Lung (tissue), 12 donors: ENCODE results near the gene HADHB. TPM values are rescaled to one million over a fixed set of nuclear protein-coding genes. Genes with fewer than 3 reads are reported as not detected.

Experiments
- ATAC-seq: fragments of 200-7000 bp; cut with Tn5 transposase; one replicate; pipeline ENCODE4 v1.9.1; 2020; ENCODE audit warnings: moderate number of reproducible peaks; ENCODE audit not compliant: insufficient read depth, low FRiP score
- DNase-seq, 3 donors: peaks; one replicate each; pipeline ENCODE4 v3.0.0-alpha.2; 2013 to 2017
- H3K27ac ChIP-seq, 2 donors: one replicate each; pipeline ENCODE4 v1.5.1; 2013; ENCODE audit warnings: mild to moderate bottlenecking in 2 of 2, moderate library complexity in 2 of 2, control low read depth in 1 of 2, inconsistent platforms in 1 of 2, low read depth in 1 of 2, low read length in 1 of 2
- H3K27me3 ChIP-seq, 3 donors: one replicate each; pipeline ENCODE4 v1.5.1; 2013; ENCODE audit warnings: low read length in 2 of 3; ENCODE audit not compliant: control insufficient read depth in 3 of 3, insufficient read depth in 3 of 3
- H3K36me3 ChIP-seq, 4 donors: one replicate each; pipeline ENCODE4 v1.5.1; 2013; ENCODE audit warnings: low read length in 4 of 4, mild to moderate bottlenecking in 1 of 4, moderate library complexity in 1 of 4; ENCODE audit not compliant: control insufficient read depth in 4 of 4, insufficient read depth in 4 of 4
- H3K4me1 ChIP-seq, 5 donors: one replicate each; pipeline ENCODE4 v1.5.1; 2013; ENCODE audit warnings: low read length in 5 of 5, mild to moderate bottlenecking in 2 of 5, moderate library complexity in 1 of 5; ENCODE audit not compliant: control insufficient read depth in 5 of 5, insufficient read depth in 5 of 5
- H3K4me3 ChIP-seq: one replicate; pipeline ENCODE4 v1.5.1; 2013; ENCODE audit warnings: mild to moderate bottlenecking, control low read depth, moderate library complexity
- H3K9ac ChIP-seq, 2 donors: one replicate each; pipeline ENCODE4 v1.5.1; 2013; ENCODE audit warnings: low read length in 2 of 2, control low read depth in 1 of 2; ENCODE audit not compliant: insufficient read depth in 1 of 2
- H3K9me3 ChIP-seq, 4 donors: one replicate each; pipeline ENCODE4 v1.5.1; 2013; ENCODE audit warnings: low read length in 3 of 4, mild to moderate bottlenecking in 1 of 4, moderate library complexity in 1 of 4; ENCODE audit not compliant: control insufficient read depth in 4 of 4, insufficient read depth in 3 of 4
- CTCF ChIP-seq: IDR thresholded peaks from 2 replicates; pipeline ENCODE4 v1.5.1; 2012; ENCODE audit warnings: mild to moderate bottlenecking; ENCODE audit errors: control extremely low read depth, extremely low read depth
- WGBS, 2 donors: extraction: QIAGEN DNeasy Blood & Tissue Kit; methylation state at CpG; one replicate each; pipeline ENCODE4 v1.1.7; 2013; 5-methylcytosine and 5-hydroxymethylcytosine counted together
- polyA plus RNA-seq, 2 donors: library from polyadenylated mRNA; stranded (reverse); fragments of 200-250 nt; gene quantifications; one replicate each; pipeline ENCODE4 v1.2.1, GENCODE V29; 2013
- total RNA-seq, 2 donors: library from RNA; depleted of rRNA in 1 of 2; stranded (reverse); fragments of >200 nt in 1 of 2; gene quantifications; one replicate each; pipeline ENCODE4 v1.2.1, GENCODE V29; 2014 to 2021
- donor health status: control.
- donor health status: control.
- donor health status: Bipolar disorder and iron deficiency.
- donor health status: healthy.
- donor health status: DM: yes; HTN: yes; CAD: no.

HADHB gene
- total and polyA plus RNA-seq, 4 donors: 63.1 to 140 (median 89.6) TPM

- H3K36me3 ChIP-seq: peaks cover 35 to 61% (median 47%) of the 10 kb centered on the region in 4 donors
- H3K4me3 ChIP-seq: no peak overlapping the region
- no peak for DNase-seq
- no peaks in the 10 kb centered on the region for H3K4me1 ChIP-seq
- 92 to 94% methylated on average over 7 of the region's 7 CpGs for WGBS, 2 donors
- ATAC-seq: no peak
- H3K27me3 ChIP-seq: no peaks in the 10 kb centered on the region
- H3K9me3 ChIP-seq: no peaks in the 10 kb centered on the region
- H3K27ac ChIP-seq: no peak overlapping the region
- no peak for TF ChIP-seq CTCF
- no peak overlapping the region for H3K9ac ChIP-seq
These were observed 40.8 kb upstream of the HADHB start for GRCh38 chr2:26203906-26204305.

DNA sequence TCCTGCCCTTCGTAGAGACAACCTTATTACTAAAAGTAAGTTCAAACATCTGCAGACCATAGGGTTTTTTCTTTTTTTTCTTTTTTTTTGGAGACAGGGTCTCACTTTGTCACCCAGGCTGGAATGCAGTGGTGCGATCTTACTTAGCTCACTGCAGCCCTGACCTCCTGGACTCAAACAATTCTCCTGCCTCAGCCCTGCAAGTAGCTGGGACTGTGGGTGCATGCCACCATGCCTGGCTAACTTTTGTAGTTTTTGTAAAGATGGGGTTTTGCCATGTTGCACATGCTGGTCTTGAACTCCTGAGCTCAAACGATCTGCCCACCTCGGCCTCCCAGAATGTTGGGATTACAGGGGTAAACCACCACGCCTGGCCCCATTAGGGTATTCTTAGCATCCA is 32.7 kb upstream of the HADHB start:
- no peaks in the 10 kb centered on the region for H3K27me3 ChIP-seq
- WGBS, 2 donors: 97% methylated on average over 5 of the region's 5 CpGs
- no peak for TF ChIP-seq CTCF
- ATAC-seq (no peak), DNase-seq (no peak)
- H3K9ac ChIP-seq: no peak overlapping the region
- no peaks in the 10 kb centered on the region for H3K4me1 ChIP-seq
- no peak overlapping the region for H3K4me3 ChIP-seq
- H3K27ac ChIP-seq: no peak overlapping the region
- H3K36me3 ChIP-seq: peaks cover 20 to 57% (median 37%) of the 10 kb centered on the region in 4 donors
- H3K9me3 ChIP-seq: no peaks in the 10 kb centered on the region

DNA sequence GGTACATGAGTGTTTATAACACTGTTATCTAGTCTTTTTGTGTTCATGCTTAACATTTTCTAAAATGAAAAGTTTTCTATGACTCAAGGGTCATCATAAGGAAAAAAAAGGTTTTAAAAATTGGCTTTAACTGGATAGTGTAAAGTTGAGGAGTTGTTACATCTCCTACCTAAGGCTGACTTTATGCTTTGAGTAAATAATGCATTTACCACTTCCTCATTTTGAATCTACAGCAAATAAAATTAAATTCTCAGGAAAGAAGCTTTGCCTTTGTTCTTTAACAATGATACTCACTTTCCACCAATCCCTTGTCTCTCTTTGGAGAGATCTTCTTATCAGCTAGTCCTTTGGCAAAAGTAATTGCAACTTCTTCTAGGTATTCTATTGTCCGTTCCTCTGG is 30.0 kb upstream of the HADHB start:
- WGBS, 2 donors: 91 to 100% methylated on average over 1 of the region's 1 CpG
- Histone ChIP-seq H3K9me3 (no peaks in the 10 kb centered on the region), H3K4me3 (no peak overlapping the region), H3K27ac (no peak overlapping the region), H3K27me3 (no peaks in the 10 kb centered on the region), H3K4me1 (no peaks in the 10 kb centered on the region), H3K36me3 (peaks cover 20 to 57% (median 35%) of the 10 kb centered on the region in 4 donors), H3K9ac (no peak overlapping the region)
- DNase-seq (no peak), ATAC-seq (no peak)
- no peak for TF ChIP-seq CTCF

- Histone ChIP-seq H3K27me3 (no peaks in the 10 kb centered on the region), H3K4me3 (no peak overlapping the region), H3K4me1 (no peaks in the 10 kb centered on the region), H3K9me3 (no peaks in the 10 kb centered on the region), H3K36me3 (peaks cover 16 to 54% (median 38%) of the 10 kb centered on the region in 4 donors), H3K9ac (no peak overlapping the region), H3K27ac (no peak overlapping the region)
- no peak for DNase-seq
- ATAC-seq: no peak
- no peak for TF ChIP-seq CTCF
- WGBS, 2 donors: 95 to 98% methylated on average over 1 of the region's 1 CpG
These were observed 28.9 kb upstream of the HADHB start for GRCh38 chr2:26215833-26216232.
